Smooth muscle cell of bladder (primary cell): ENCODE results near the gene HOXC5. TPM values are rescaled to one million over a fixed set of nuclear protein-coding genes. Genes with fewer than 3 reads are reported as not detected.

Experiments
- total RNA-seq: library from RNA; depleted of rRNA; stranded (reverse); fragments of >200 nt; gene quantifications from 2 replicates; pipeline ENCODE4 v1.2.3, GENCODE V29; 2014

The HOXC5 gene
- not detected in 2 replicates for total RNA-seq

GRCh38 chr12:54032627-54033100, at the start of gene HOXC5:
Gene HOXC5, plus strand, starts transcription at chr12:54033050. Its CDS starts 73 bp downstream, at chr12:54033123.

DNA sequence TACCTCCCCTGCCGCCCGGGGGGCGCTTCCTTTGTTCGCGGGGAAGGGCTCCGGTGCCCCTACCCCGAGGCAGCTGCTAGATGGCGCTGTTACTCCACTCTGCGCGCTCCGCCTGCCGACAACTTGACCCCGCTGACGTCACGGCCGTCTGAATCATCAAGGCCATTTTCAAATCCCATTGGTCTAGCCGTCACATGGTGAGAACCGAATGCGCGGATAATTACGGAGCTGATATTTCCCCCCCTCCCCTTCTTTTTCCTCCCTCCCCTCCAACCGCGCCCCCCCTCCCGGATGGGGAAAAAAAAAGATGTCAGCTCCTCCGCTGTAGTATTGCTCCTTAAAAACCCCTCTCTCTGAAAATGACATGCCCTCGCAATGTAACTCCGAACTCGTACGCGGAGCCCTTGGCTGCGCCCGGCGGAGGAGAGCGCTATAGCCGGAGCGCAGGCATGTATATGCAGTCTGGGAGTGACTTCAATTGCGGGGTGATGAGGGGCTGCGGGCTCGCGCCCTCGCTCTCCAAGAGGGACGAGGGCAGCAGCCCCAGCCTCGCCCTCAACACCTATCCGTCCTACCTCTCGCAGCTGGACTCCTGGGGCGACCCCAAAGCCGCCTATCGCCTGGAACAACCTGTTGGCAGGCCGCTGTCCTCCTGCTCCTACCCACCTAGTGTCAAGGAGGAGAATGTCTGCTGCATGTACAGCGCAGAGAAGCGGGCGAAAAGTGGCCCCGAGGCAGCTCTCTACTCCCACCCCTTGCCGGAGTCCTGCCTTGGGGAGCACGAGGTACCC, 47.8 kb upstream of the HOXC5 start, which contains the start of gene HOXC10:
TSS of gene HOXC10 (plus strand) at position 246 of the 791 bp plus-strand sequence. CDS start at position 360, 114 bp downstream.

GRCh38 chr12:54000116-54001114, 32.4 kb upstream of the HOXC5 start, which contains the start of gene HOXC9:
Gene HOXC9, plus strand, starts transcription at chr12:54000161. Its CDS starts 28 bp downstream, at chr12:54000189.

DNA sequence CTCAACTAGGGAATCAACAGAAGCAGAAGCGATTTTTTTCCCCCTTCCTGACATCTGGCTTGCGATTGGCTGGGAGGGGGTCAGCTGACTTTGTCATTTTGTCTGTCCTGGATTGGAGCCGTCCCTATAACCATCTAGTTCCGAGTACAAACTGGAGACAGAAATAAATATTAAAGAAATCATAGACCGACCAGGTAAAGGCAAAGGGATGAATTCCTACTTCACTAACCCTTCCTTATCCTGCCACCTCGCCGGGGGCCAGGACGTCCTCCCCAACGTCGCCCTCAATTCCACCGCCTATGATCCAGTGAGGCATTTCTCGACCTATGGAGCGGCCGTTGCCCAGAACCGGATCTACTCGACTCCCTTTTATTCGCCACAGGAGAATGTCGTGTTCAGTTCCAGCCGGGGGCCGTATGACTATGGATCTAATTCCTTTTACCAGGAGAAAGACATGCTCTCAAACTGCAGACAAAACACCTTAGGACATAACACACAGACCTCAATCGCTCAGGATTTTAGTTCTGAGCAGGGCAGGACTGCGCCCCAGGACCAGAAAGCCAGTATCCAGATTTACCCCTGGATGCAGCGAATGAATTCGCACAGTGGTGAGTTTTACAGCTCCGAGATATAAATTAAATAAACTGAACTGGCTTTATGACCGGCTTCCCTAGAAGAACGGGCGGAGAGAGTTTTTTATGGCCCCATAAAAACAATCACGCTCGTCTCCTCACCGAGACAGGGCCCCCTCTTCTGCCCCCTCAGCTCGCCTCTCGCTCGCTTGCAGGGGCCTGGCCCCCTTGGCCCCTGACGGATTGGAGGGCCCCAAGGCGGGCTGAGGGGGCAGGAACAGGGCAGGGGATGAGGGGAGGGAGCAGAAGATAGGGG, 4.3 kb upstream of the HOXC5 start, which contains the start of gene HOXC6:
TSS of gene HOXC6 (plus strand) at position 127 of the 888 bp plus-strand sequence. CDS start at position 209, 82 bp downstream.

GRCh38 chr12:54053751-54054741, 21.2 kb downstream of the HOXC5 start, which contains the start of gene HOXC4:
Gene HOXC4, plus strand, starts transcription at chr12:54053835. Its CDS starts 88 bp downstream, at chr12:54053923.

Other genes starting within 250 kb of the HOXC5 start
- gene HOXC13, start 94.2 kb upstream of the HOXC5 start, total RNA-seq, result not detected in 2 replicates
- not detected in 2 replicates for gene HOXC12, start 78.1 kb upstream of the HOXC5 start, total RNA-seq
- gene HOXC11, start 59.9 kb upstream of the HOXC5 start, total RNA-seq, result under 0.01 and 0.14 TPM in 2 replicates
- 0.09 and 0.28 TPM in 2 replicates for gene HOTAIR, start 58.1 kb upstream of the HOXC5 start, total RNA-seq
- 0.18 and 0.43 TPM in 2 replicates for gene HOXC10, start 47.9 kb upstream of the HOXC5 start, total RNA-seq
- 0.28 and 0.57 TPM in 2 replicates for gene HOXC9, start 32.9 kb upstream of the HOXC5 start, total RNA-seq
- under 0.01 and 0.18 TPM in 2 replicates for gene HOXC8, start 24.1 kb upstream of the HOXC5 start, total RNA-seq
- 0.18 and 0.28 TPM in 2 replicates for gene HOXC6, start 4.6 kb upstream of the HOXC5 start, total RNA-seq
- gene HOXC4, start 20.8 kb downstream of the HOXC5 start, total RNA-seq, result 0.09 and 0.14 TPM in 2 replicates
- gene SMUG1, start 155.9 kb downstream of the HOXC5 start, total RNA-seq, result 23.4 and 25.0 TPM in 2 replicates
- 12.4 and 15.4 TPM in 2 replicates for gene CBX5, start 247.1 kb downstream of the HOXC5 start, total RNA-seq
- gene HNRNPA1, start 247.7 kb downstream of the HOXC5 start, total RNA-seq, result 454 and 485 TPM in 2 replicates